IPS-18a (cell line): ENCODE measurements around the gene LILRB1.
"Not testable (repeated sequence)": the region's sequence is repeated elsewhere in the genome, so short reads cannot be mapped to it uniquely, and the experiment has no call there.

ENCODE experiments used
- H3K27ac ChIP-seq: one replicate; pipeline ENCODE4 v1.5.1; 2013; ENCODE audit warnings: low read length
- H3K27me3 ChIP-seq: one replicate; pipeline ENCODE4 v1.6.1; 2013; ENCODE audit warnings: mild to moderate bottlenecking, low read length; ENCODE audit not compliant: control insufficient read depth, insufficient read depth
- H3K36me3 ChIP-seq: one replicate; pipeline ENCODE4 v1.6.1; 2013; ENCODE audit warnings: low read depth, low read length; ENCODE audit not compliant: control insufficient read depth
- H3K4me1 ChIP-seq: one replicate; pipeline ENCODE4 v1.6.1; 2013; ENCODE audit warnings: low read depth, low read length; ENCODE audit not compliant: control insufficient read depth
- H3K4me3 ChIP-seq: one replicate; pipeline ENCODE4 v1.5.1; 2013; ENCODE audit warnings: low read length
- H3K9ac ChIP-seq: one replicate; pipeline ENCODE4 v1.6.1; 2013; ENCODE audit warnings: mild to moderate bottlenecking, low read length, moderate library complexity
- H3K9me3 ChIP-seq: one replicate; pipeline ENCODE4 v1.6.1; 2013; ENCODE audit warnings: low read depth, low read length; ENCODE audit not compliant: control insufficient read depth

Gene LILRB1

GRCh38 chr19:54630262-54630661 lies at the start of gene LILRB1:
Gene LILRB1, plus strand, starts transcription at chr19:54630484. Its CDS starts 590 bp downstream, at chr19:54631074.
- not testable (repeated sequence) for H3K27ac ChIP-seq, H3K4me3 ChIP-seq, H3K36me3 ChIP-seq, H3K4me1 ChIP-seq, H3K9ac ChIP-seq, H3K27me3 ChIP-seq
- H3K9me3 ChIP-seq, result peaks cover 47% of the 10 kb centered on the region

DNA sequence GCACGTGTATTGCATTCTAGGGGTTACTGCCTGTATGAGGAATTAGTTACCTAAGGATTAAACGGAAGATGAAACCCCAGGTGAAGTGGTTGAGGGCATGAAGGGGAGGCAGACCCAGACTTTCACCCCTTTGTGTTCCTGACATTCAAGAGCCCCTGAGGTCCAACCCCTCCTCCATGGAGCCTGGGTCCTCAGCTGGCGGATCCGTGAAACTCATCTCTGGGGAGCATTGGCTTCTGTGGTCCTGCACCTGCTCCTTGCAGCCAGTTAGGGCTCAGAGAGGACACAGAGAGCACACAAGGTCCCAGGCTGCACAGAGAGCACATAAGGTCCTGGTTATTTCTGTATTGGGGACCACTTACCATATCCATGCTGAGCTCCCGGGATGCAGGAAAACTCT lies 43.9 kb upstream of the LILRB1 start:
- no peaks in the 10 kb centered on the region for H3K4me1 ChIP-seq
- H3K4me3 ChIP-seq, result no peak overlapping the region
- no peak overlapping the region for H3K27ac ChIP-seq
- H3K9ac ChIP-seq, result no peak overlapping the region
- no peaks in the 10 kb centered on the region for H3K36me3 ChIP-seq
- H3K9me3 ChIP-seq, result peaks cover 68% of the 10 kb centered on the region
- no peaks in the 10 kb centered on the region for H3K27me3 ChIP-seq

DNA sequence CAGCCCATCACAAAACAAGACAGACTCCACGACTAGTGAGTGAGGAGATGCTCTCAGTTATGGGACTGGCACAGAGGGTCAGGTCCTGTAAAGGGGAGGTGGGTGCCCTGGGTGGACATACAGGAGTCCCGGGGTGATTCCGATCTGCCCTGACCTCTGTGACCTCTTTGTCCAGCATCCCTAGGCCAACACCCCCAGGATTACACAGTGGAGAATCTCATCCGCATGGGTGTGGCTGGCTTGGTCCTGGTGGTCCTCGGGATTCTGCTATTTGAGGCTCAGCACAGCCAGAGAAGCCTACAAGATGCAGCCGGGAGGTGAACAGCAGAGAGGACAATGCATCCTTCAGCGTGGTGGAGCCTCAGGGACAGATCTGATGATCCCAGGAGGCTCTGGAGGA lies 43.3 kb upstream of the LILRB1 start:
- H3K9me3 ChIP-seq, result peaks cover 74% of the 10 kb centered on the region
- no peak overlapping the region for H3K4me3 ChIP-seq
- no peaks in the 10 kb centered on the region for H3K36me3 ChIP-seq
- no peak overlapping the region for H3K27ac ChIP-seq
- no peak overlapping the region for H3K9ac ChIP-seq
- no peaks in the 10 kb centered on the region for H3K4me1 ChIP-seq
- no peaks in the 10 kb centered on the region for H3K27me3 ChIP-seq

GRCh38 chr19:54593445-54593844 lies 36.8 kb upstream of the LILRB1 start, which contains the start of gene LILRA1:
Gene LILRA1, plus strand, starts transcription at chr19:54593632. Its CDS starts 613 bp downstream, at chr19:54594245.
- H3K4me3 ChIP-seq, H3K27me3 ChIP-seq, H3K27ac ChIP-seq, H3K36me3 ChIP-seq, H3K4me1 ChIP-seq, H3K9ac ChIP-seq: not testable (repeated sequence)
- H3K9me3 ChIP-seq, result peaks cover 59% of the 10 kb centered on the region

GRCh38 chr19:54593931-54594626 lies 36.2 kb upstream of the LILRB1 start:
- not testable (repeated sequence) for H3K4me1 ChIP-seq, H3K27me3 ChIP-seq, H3K4me3 ChIP-seq, H3K27ac ChIP-seq, H3K9ac ChIP-seq, H3K36me3 ChIP-seq
- peaks cover 57% of the 10 kb centered on the region for H3K9me3 ChIP-seq

DNA sequence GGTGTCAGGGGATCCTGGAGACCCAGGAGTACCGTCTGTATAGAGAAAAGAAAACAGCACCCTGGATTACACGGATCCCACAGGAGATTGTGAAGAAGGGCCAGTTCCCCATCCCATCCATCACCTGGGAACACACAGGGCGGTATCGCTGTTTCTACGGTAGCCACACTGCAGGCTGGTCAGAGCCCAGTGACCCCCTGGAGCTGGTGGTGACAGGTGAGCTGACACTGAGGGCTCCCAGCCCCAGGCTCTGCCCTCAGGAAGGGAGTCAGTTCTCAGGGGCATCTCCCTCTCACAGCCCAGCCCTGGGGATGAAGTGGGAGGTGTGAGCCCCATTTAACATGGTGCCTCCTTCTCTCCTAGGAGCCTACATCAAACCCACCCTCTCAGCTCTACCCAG lies 35.5 kb upstream of the LILRB1 start:
- Histone ChIP-seq H3K4me3 (no peak overlapping the region), H3K27ac (no peak overlapping the region), H3K36me3 (no peaks in the 10 kb centered on the region), H3K9ac (no peak overlapping the region), H3K9me3 (peaks cover 52% of the 10 kb centered on the region), H3K27me3 (no peaks in the 10 kb centered on the region), H3K4me1 (no peaks in the 10 kb centered on the region)

- peaks cover 49% of the 10 kb centered on the region for H3K9me3 ChIP-seq
- not testable (repeated sequence) for H3K9ac ChIP-seq, H3K27ac ChIP-seq, H3K4me1 ChIP-seq, H3K27me3 ChIP-seq, H3K36me3 ChIP-seq, H3K4me3 ChIP-seq
Observed at GRCh38 chr19:54595680-54596436, 34.4 kb upstream of the LILRB1 start.

- no peak overlapping the region for H3K4me3 ChIP-seq
- no peaks in the 10 kb centered on the region for H3K27me3 ChIP-seq
- H3K9me3 ChIP-seq, result peaks cover 36% of the 10 kb centered on the region
- no peak overlapping the region for H3K27ac ChIP-seq
- no peaks in the 10 kb centered on the region for H3K36me3 ChIP-seq
- no peaks in the 10 kb centered on the region for H3K4me1 ChIP-seq
- H3K9ac ChIP-seq, result no peak overlapping the region
Observed at GRCh38 chr19:54600212-54600611, 30.1 kb upstream of the LILRB1 start.

DNA sequence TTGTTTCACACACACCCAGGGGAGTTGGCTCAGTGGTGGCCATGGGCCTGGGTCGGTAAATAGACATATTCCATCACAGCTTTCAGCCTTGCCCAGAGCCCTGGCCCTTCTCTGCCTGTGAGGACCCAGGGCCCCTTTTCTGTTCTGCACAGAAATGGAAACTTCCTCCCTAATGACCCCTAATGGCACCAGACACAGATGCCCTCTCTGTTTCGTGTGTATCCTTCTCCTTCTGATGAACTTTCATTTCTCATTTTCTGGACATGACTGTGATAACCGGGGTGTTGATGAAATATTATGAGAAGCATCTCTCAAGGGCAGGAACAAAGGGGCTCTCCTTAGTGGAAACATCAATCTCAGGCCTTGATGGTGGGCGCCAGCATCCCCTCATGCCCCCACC lies 24.1 kb upstream of the LILRB1 start:
- no peaks in the 10 kb centered on the region for H3K4me1 ChIP-seq
- no peak overlapping the region for H3K27ac ChIP-seq
- peaks cover 27% of the 10 kb centered on the region for H3K9me3 ChIP-seq
- H3K9ac ChIP-seq, result no peak overlapping the region
- H3K4me3 ChIP-seq, result no peak overlapping the region
- H3K27me3 ChIP-seq, result no peaks in the 10 kb centered on the region
- H3K36me3 ChIP-seq, result no peaks in the 10 kb centered on the region

- Histone ChIP-seq H3K27ac (no peak overlapping the region), H3K9ac (no peak overlapping the region), H3K27me3 (no peaks in the 10 kb centered on the region), H3K9me3 (peaks cover 29% of the 10 kb centered on the region), H3K4me1 (no peaks in the 10 kb centered on the region), H3K36me3 (no peaks in the 10 kb centered on the region), H3K4me3 (no peak overlapping the region)
Observed at GRCh38 chr19:54606891-54607784, 23.1 kb upstream of the LILRB1 start.

DNA sequence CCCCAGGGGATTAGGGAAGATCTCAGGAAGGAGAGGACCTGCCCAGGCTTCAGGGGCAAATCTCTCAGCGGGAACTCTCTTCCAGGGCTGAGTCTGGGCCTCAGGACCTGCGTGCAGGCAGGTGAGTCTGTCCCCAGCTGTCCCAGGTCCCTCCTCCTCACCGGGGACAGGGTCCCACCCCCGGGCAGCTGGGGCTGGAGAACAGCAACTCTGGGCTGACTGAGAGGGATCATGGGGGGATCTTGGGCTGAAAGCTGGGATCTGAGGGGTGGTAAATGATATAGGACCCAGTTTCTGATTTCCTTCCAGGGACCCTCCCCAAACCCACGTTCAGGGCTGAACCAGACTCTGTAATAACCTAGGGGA lies 22.5 kb upstream of the LILRB1 start:
- no peak overlapping the region for H3K4me3 ChIP-seq
- no peak overlapping the region for H3K27ac ChIP-seq
- peaks cover 33% of the 10 kb centered on the region for H3K9me3 ChIP-seq
- no peaks in the 10 kb centered on the region for H3K27me3 ChIP-seq
- H3K9ac ChIP-seq, result no peak overlapping the region
- no peaks in the 10 kb centered on the region for H3K4me1 ChIP-seq
- no peaks in the 10 kb centered on the region for H3K36me3 ChIP-seq
